Fibroblast of skin of right biceps (primary cell): ENCODE results near the gene RAB11FIP4.
A peak's percentile ranks its signal among the peaks of the same experiment; 100 is the strongest.

Experiments
- DNase-seq: peaks from one replicate; pipeline ENCODE4 v3.0.0-alpha.2; 2013

RAB11FIP4 gene

DNA sequence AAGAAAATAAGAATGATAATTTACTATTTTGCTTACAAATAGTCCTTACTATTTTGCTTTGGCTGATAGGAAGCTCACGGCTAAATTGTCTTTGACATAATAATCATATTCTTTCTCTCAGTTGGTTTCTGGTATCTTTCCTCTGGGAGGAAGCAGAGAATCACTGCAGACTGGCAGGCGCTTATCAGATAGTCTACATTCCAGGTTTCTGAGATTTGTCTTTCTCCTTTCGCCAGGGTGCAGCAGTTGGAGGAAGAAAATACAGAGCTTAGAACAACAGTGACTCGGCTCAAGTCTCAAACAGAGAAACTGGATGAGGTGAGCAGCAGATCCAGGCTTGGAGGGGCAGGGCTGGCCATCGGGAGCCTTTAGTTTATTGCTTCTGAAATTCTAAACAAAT lies 136.1 kb downstream of the RAB11FIP4 start:
- DNase-seq = peak; percentile 49

DNA sequence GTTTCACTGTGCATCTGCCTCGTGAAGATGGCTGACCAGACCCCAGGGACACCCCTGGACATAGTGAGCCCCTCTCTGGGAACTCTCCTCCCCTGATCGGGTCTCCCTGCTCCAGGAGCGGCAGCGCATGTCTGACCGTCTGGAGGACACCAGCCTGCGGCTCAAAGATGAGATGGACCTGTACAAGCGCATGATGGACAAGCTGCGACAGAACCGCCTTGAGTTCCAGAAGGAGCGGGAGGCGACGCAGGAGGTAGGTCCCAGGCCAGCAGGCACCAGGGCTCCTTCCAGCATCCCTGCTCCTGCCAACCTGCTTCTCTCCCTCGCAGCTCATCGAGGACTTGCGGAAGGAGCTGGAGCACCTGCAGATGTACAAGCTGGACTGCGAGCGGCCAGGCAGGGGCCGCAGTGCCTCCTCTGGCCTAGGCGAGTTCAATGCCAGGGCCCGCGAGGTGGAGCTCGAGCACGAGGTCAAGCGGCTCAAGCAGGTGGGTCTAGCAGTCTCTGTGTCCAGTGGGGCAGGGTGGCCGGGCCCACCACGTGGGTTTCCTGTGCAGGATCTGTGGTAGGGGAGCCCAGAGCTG lies 136.9 kb downstream of the RAB11FIP4 start:
- DNase-seq = no peak

- no peak for DNase-seq
Observed at GRCh38 chr17:31529841-31530251, 138.4 kb downstream of the RAB11FIP4 start.

- no peak for DNase-seq
Observed at GRCh38 chr17:31530391-31530985, 139.0 kb downstream of the RAB11FIP4 start.

DNA sequence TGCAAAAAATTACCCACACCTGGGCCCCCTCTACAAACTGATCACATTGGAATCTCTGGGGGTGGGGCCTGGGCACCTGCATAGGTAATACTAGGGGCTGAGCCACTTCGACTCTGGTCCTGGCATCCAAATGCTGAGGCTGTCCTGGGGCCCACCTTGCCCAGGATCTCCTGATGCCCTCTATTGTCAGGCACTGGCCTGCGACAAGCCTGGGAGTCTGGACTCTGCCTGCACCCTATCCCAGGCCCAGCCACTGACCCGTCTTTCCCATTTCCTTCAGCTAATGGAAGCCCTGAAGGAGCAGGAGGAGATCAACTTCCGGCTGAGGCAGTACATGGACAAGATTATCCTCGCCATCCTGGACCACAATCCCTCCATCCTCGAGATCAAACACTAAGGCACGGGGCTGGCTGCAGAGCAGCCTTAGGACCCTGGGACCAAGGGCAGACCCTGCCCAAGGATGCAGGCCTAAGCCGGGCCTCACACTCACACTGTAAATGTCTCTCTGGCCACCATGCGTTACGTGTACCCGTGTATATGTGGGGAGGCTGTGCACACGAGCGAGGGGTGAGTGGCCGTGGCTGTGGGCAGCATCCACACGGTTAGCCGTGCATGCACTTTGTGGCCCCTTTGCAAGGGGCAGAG lies 140.0 kb downstream of the RAB11FIP4 start:
- DNase-seq = no peak

GRCh38 chr17:31532081-31532480 lies 140.6 kb downstream of the RAB11FIP4 start:
- no peak for DNase-seq

DNA sequence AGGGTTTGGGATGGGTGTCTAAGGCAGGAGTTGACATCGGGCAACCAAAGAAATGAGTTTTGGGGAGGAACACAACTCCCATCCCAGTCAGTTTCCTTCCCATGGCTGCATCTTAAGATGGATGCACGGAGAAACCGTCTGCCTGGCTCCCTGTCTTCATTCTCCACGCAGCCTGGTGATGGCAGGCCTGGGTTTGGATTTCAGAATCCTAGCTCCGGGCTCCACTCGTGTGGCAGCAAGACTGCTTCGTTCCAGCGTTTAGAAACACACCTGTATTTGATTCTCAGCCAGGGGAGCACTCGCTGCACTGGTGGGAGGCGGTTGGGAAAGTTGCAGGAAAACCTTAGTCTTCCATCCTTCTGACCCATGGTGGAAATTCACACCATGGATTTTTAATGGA lies 141.1 kb downstream of the RAB11FIP4 start:
- no peak for DNase-seq

DNA sequence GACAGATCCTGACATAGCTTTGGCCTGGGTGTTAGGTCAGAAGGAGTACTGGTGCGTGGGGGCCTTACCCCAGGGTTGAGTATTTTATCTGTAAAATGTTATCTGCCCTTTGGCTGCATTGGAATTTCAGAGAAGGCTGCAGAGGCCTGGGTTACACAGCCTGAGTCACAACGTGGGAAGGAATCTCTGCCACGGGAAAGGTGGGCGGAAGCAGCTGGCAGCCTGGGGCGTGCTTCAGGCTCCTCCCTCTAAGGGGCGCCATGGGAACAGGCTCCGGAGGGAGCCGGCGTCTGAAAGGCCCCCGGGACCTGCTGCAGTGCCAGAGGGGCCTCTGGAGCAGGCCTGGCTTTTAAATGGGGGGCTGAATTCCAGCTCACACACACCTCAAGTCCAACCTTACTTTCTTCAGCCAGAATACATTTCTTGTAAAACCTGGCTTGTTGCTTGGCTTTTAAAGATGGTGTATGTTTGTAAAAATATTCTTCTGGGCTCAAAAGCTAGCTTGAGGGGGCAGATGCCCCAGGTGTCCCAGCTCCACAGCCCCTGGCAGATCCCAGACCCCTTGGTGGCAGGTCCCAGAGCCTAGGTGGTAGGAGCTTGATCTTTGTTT lies 142.2 kb downstream of the RAB11FIP4 start:
- peak; percentile 71 for DNase-seq

DNA sequence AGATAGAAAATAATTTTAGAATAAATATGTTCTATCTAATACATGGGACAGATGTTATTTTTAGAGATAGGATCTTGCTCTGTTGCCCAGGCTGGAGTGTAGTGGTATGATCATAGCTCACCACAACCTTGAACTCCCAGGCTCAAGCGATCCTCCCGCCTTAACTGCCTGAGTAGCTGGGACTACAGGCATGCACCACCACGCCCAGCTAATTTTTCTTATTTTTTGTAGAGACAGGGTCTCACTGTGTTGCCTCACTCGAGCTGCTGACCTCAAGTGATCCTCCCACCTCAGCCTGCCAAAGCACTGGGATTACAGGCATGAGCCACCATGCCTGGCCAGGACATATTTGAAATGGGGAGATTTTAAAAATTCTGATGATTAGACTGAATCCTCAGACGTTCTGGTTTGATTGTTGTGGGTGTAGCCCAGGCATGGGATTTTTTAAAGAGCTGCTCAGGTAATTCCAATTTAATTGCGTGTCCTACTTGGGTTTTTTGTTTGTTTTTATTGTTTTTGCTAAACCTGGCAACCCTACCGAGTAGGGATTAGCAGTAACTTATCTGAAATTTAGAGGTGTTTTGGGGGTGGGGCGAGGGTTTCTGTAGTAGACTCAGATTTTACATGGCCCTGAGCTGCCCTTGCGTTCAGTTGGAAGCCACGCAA lies 142.9 kb downstream of the RAB11FIP4 start:
- no peak for DNase-seq

GRCh38 chr17:31535581-31535981 lies 144.1 kb downstream of the RAB11FIP4 start:
- no peak for DNase-seq

DNA sequence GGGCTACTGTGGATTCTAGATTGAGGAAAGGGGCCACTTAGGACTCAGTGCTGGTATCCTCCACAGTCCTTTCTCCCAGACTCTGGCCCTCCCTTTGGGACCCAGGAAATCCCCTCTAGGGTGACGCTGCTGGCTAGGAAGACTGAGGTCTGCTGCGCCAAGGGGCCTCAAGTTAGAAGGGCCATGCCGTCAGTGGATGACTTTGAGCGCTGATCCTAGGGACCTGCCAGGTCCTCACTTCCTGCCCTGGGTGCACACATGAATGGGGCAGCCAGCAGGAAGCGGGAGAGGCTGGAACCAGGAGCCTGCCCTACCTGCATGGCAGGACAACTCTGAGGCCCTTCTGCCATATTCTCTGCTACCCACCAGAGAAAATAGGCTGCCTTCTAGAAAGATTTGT lies 145.0 kb downstream of the RAB11FIP4 start:
- no peak for DNase-seq

DNA sequence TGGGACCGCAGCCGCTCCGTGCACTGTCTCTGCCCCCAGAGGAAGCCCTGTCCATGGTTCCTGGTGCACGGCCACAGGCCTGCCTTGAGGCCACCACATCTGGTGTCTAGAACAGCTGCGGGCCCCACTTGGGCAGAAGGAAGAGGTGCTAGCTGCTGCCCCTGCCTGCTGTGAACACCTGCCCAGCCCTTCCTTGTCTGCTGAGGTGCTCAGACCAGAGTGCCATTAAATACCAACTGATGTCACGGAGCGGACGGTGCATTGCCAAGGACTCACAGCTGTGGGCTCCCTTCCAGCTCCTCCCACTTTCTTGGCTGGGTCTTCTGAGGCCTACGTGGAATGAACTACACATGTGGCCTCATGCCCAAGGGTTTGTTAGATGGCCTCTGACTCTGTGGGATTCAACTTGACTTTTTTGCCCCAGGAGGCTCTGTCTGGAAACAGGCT lies 146.1 kb downstream of the RAB11FIP4 start:
- no peak for DNase-seq

DNA sequence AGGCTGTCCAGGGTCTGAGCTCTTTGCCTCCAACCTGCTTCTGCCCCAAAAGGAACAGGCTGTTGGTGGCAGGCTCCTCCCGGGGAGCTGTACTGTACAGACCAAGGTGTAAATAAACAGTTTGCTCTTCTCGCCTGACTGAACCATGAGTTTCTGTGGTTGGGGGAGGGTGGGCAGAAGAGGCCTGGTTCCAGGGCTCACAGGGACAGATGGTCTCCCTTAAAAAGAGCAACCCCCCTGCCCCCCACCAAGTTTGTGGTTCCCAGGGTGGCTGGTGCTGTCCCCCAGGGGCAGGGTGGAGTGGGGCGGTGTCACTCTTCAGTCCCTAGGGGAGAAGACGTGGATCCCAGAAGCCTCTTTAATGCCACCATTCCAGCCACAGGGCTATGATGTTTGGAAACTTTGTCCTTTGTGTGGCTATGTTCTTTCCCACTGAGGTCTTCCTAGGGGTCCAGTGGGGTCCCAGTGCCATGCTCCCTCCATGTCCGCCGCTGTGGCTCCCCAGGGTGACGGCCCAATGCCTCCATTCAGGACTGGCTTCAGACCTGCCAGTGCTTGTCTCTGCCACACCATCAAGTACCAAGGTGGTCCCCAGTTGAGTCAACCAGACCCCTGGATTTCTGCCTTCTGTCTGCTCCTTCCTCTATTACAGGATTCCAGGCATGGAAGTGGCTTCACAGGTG lies 146.7 kb downstream of the RAB11FIP4 start:
- no peak for DNase-seq

DNA sequence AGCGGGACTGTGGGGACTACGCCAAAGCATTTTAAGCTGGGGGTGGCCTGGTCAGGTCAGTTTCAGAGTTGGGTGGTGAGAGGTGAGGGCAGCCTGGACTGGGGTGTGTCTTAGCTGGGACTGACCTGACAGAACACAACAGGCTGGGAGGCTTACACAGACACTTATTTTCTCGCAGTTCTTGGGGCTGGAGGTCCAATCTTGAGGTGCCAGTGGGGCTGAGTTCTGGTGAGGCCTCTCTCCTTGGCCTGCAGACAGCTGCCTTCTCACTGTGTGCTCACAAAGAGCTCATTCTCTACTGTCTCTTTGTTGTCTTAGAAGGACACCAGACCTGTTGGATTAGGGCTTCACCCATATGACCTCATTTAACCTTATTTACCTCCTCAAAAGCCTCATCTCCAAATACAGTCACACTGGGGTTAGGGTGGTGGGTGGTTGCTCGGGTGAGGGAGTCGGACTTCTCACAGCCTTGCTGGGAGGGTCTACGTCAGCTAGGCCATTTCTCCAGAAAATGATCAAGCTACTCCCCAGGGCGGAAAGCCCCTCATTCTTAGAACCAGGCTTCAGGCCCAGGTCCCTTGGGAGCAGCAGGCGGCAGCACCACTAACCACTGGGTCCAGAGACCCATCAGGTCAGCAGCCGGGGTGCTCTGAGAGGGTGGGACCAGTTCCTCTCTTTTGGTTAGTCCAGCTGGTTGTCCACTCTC lies 149.3 kb downstream of the RAB11FIP4 start:
- DNase-seq = no peak

- no peak for DNase-seq
Observed at GRCh38 chr17:31541559-31541958, 150.1 kb downstream of the RAB11FIP4 start.

GRCh38 chr17:31544186-31544585 lies 152.7 kb downstream of the RAB11FIP4 start:
- no peak for DNase-seq

DNA sequence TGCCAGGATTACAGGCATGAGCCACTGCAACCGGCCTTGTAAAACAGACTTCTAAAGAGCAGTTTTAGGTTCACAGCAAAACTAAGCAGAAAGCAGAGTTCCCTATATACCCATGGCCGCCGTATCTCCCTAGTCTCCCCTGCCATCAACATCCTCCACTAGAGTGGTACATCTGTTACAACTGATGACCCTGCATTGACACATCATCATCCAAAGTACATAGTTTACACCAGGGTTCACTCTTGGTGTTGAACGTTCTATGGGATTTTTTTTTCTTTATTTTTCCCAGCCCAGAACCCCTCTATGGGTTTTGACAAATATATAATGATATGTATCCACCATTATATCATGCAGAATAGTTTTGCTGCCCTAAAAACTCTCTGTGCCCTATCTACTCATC lies 155.2 kb downstream of the RAB11FIP4 start:
- DNase-seq = no peak

DNA sequence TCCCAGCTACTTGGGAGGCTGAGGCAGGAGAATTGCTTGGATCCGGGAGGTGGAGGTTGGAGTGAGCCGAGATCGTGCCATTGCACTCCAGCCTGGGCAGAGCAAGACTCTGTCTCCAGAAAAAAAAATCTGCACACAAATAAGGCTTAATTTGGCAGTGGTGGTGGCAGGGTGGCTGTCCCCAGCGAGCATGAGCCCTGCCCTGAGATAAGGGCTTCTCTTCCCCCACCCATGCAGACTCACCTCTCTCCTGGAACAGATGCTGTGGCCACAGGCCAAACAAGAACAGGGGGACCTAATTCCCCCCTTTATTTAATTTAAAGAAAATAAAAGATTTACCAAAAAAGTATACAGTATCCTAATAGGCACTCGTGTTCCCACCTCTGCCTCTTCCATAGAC lies 157.2 kb downstream of the RAB11FIP4 start:
- DNase-seq = no peak

DNA sequence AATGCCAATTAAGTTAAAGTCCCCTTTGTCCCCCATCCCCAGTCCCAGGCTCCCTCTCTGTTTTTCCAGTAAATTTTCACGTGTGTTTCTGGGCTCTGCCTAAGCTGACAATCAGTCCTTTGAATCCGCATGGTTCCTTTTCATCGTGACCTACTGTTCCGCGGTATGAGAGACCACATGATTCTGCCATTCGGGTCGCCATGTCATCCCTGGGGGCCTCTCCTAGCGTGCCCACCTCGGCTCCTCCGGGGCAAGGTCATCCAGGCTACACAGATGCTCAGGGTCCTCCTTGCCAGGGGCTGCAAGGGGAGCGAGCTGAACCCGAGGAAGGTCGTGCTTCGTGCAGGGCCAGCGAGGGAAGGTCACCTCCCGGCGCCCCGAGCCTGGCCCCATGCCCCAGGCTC lies 157.6 kb downstream of the RAB11FIP4 start:
- DNase-seq = no peak

GRCh38 chr17:31549525-31550388 lies 158.3 kb downstream of the RAB11FIP4 start:
- peak; percentile 93 for DNase-seq

GRCh38 chr17:31550389-31551056 lies 159.0 kb downstream of the RAB11FIP4 start:
- DNase-seq = no peak
